HG02642 (cell line): ENCODE measurements around the gene ZFR2.
"Not testable (repeated sequence)": the region's sequence is repeated elsewhere in the genome, so short reads cannot be mapped to it uniquely, and the experiment has no call there.

ENCODE experiments used
- ATAC-seq: cut with Tn5 transposase; IDR thresholded peaks from one replicate; pipeline ENCODE4 v1.9.1; 2021; ENCODE audit warnings: mild to moderate bottlenecking; ENCODE audit not compliant: unreplicated experiment, poor library complexity

The ZFR2 gene

DNA sequence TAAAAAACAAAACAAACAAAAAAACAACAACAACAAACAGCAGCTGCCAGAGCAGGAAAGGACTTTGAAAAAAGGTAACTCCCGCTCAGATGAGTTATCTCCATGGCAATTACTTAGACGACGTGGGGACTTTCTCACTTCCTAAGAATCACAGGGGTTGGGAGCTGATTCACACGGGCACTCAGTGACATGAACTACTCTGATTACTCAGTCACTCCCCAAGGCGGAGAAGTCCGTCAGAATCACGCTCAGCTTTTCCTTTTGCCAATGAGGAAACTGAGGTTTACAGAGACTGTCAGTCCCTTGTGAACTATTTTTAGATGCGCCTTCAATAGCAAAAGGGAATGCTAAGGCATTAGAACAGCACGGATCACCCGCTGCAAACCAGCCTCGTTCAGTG, 50.4 kb downstream of the ZFR2 start:
- ATAC-seq, result no peak

DNA sequence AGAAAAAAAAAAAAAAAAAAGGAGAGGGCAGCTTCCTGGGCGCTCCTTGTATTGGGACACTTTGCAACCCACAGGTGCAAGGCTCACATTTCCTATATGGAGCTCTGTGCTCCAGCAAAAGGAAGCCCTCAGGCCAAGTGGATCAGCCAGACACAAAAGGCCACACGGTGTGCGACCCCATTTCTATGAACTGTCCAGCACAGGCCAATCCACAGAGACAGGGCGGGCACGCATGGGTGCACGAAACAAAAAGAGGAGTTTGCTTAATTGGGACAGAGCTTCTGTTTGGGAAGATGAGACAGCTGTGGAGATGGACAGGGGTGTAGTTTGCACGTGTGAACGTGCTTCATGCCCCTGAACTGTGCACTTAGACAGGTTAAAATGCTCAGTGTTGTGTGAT, 51.1 kb downstream of the ZFR2 start:
- ATAC-seq, result no peak

DNA sequence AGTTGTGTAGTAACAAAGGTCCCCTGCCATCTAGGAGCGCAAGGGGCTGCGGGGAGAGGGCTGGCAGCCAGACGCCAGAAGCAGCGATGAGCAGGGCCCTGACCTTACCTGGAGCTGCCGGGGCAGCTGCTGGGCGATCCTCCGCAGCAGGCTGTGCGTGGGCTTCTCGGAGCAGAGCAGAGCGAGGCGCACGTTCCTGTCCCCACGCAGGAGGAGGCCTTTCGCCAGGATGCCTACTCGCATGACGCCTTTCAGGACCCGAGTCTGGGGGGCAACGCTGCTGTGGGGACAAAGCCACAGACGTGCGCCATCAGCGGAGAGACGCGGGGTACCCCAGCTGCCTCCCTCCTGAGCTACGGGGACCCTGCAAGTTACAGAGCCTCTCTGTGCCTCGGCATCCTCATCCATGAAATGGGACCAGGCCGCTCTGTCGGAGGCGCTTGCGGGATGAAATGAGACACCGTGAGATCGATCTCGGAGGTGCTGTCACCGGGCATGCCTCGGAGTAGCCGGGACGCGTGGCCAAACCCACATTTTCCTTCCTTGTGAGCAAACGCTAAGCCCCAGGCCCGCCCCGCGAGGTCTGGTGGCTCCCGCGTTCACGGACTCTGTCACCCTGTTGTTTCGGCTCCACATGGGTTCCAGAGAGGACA, 52.1 kb downstream of the ZFR2 start:
- no peak for ATAC-seq

GRCh38 chr19:3816148-3816547, 52.7 kb downstream of the ZFR2 start:
- ATAC-seq, result not testable (repeated sequence)

DNA sequence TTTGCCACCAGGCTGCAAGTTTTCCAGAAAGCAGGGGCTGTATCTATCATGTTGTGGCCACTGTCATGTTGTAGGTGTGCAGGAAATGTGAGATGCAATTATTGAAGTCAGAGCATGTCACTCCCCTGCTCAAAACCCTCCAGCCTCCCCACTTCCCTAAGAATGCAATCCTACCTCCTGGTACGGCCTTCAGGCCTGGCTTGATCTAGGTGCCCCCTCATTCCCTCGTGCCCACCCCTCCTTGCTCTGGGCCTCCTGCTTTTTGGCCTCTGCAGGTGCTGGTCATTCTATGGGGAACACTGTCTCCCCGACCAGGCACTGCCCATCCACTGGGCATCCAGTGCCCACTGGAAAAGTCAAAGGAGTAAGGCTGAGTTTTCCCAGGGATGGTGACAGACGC, 54.2 kb downstream of the ZFR2 start:
- ATAC-seq, result no peak

DNA sequence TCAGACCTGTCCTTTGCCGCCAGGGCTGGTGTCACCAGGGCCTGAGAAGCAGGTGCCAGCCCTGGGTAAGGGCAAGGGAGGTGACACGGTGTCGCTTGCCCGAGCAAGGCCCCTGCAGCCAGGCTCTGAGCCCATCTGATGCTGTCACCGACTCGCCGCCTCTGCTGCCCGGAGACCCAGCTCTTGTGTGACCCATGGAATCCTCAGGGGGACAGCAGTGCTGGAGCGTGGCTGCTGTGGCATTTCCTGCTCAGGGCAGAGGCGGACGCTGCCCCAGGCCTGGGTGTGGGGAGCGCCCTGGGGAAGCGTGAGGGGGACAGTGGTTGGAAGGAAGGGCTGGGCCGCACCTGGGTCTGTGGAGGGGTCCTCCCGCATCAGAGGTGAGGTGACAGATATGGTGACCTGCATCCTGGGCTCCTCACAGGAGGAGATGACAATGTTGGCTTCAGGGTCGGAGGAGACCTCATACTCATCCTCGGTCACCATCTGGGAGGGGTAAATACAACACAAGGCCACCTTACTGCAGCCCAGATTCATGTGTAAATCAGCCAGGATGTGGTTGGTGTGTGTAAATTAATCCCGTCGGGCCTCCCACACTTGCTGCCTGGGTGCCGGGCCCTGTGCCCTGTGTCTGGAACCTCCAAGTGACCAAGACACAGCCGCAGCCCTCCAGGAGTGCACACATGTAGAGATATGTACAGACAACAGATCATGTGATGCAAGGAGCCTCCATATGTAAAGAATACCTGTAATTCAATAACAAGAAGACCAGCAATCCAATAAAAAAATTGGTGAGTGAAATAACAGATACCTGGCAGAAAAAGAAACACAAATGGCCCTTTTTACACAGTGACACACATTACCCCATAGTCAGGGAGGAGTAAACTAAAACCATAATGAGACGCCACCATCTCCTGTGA, 55.1 kb downstream of the ZFR2 start:
- ATAC-seq, result no peak

- ATAC-seq, result no peak
Observed at GRCh38 chr19:3810708-3811355, 58.0 kb downstream of the ZFR2 start.

GRCh38 chr19:3809881-3810707, 58.7 kb downstream of the ZFR2 start:
- no peak for ATAC-seq

- ATAC-seq, result no peak
Observed at GRCh38 chr19:3808420-3809143, 60.3 kb downstream of the ZFR2 start.

DNA sequence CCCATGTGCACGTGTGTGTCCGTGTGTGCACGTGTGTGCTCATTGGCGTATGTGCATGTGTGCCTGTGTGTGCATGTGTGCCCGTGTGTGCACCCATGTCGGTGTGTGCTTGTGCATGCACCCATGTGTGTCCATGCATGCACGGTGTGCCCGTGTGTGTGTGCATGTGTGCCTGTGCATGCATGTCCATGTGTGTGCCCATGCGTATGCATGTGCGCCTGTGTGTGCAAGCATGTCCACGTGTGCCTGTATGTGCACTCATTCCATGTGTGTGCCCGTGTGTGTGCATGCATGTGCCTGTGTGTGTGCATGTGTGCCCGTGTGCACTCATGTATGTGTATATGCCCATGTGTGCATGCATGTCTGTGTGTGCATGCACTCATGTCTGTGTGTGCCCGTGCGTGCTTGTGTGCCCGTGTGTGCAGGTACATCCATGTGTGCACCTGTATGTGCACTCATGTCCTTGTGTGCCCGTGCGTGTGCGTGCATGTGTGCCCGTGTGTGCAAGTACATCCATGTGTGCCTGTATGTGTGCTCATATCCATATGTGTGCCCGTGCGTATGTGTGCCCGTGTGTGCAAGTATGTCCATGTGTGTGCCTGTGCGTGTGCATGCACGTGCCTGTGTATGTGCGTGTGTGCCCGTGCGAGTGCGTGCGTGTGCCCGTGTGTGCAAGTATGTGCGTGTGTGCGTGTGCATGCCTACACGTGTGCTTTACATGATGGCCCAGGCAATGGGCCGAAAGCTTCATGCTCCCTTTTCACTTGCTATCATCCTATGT, 61.1 kb downstream of the ZFR2 start:
- ATAC-seq, result no peak

DNA sequence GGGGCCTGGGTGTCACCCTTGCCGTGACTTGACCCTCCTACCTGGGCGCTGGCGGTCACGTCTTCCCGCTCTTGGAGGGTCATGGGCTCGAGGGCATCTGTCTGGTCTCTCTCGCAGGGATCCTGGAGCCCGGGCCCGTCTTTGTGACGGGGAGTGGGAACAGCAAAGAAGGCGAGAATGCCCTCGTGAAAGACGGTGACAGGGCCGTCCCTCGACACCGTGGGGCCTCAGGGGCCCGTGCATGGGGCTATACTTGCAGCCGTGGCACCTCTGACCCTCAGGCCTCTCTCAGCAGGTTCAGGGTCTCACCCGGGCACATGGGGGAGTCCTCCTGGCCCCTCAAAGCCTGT, 61.7 kb downstream of the ZFR2 start:
- ATAC-seq, result no peak

DNA sequence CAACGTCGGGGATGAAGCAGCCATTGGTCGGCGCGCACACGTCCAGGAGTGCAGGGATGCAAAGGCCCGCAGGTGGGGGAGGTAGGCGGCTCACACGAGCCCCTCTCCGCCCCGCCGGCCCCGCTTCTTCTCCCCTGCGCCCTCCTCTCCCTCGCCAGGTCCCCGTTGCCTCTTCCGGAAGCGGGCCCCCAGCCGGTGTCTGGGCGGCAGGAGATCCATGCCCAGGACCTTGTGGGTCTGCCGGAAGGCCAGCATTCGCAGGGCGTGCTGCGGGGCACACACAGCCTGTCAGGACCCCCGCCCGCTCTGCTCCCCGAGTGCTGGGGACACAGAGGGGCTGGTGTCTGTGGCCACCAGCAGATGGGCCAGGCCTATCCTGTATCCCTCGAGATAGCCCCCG, 63.0 kb downstream of the ZFR2 start:
- no peak for ATAC-seq

DNA sequence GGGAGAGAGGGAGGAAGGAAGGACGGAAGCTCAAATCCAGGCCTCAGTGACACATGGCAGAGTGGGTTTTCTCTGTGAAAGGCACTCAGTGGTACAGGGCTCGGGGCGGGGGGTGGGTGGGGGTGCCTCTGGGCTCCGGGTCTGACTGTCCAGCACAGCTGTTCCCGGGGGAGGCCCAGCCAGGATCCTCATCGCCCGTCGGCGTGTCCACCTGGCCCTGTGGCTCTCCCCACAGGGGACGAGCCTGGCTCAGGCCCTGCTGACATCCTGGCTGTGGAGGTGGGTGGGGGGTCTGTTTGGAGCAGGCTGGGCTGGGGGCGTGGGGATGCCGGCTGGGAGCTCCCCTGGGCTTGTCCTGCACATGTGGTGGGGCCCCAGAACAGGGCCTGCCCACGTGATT, 64.4 kb downstream of the ZFR2 start:
- ATAC-seq, result no peak

- ATAC-seq, result no peak
Observed at GRCh38 chr19:3803986-3804385, 64.9 kb downstream of the ZFR2 start.

DNA sequence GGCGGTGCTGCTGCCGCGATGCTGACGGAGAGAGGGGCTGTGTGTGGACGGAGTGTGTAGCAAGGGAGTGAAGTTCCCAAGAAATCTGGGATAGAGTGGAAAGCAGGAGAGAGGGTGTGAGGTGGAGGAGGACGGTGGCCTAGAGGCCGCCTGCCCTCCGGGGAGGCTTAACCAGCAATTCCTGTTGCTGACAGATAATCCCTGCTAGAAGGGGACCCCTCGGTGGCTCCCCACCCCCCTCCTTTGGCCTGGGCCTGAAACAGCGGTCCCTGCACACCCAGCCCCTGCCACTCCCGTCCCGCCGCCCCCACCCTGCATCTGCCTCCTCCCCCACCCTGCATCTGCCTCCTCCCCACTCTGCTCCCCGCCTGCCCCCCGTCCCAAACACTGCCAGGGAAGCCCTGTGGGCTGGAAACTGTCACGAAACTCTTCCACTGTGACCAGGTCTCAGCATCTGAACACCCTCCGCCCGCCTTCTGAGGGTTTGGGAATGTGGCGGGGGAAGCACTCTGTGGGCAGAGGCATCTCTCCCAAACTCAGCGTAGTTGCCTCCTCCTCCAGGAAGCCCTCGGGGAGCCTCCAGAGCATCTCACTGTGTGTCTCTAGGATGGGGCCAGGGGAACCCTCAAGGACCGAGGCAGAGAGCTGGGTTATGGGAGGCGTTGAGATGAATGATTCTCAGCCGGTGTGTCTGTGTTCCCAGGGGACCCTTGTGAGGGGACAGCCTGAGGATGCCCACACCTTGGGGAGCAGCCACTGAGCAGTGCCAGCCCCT, 65.5 kb downstream of the ZFR2 start:
- ATAC-seq, result no peak

DNA sequence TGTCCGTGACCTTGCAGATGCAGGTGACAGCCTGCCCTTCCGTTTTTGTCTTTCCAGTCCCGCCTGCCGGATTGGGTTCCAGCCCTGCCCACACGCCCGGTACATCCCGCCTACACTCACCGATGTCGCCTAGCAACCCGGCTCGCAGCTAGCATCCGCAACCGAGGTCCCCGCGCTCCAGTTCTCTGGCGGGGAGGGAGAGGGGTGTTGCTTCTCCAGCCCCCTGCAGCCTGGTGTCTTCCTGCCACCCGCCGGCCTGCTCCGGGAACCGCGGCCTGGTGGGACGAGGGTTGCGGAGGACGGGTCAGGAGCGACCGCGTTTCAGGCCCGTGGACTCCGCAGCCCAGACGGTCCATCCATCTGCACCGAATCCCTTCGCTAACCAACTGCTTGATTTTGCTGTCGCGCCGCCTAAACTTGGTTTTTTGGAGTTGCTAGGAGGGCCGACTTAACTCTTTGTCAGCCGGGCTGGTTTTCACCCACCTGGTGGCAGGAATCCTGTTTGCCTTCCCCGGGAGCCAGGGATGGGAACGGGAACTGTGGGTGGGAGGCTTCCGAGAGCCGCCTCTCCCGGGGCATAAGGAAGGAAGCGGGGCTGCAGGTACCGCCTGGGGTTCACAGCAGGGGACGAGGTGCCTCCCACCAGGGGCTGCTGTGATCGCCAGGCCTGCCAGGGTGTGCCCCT, 67.3 kb downstream of the ZFR2 start:
- ATAC-seq, result no peak

DNA sequence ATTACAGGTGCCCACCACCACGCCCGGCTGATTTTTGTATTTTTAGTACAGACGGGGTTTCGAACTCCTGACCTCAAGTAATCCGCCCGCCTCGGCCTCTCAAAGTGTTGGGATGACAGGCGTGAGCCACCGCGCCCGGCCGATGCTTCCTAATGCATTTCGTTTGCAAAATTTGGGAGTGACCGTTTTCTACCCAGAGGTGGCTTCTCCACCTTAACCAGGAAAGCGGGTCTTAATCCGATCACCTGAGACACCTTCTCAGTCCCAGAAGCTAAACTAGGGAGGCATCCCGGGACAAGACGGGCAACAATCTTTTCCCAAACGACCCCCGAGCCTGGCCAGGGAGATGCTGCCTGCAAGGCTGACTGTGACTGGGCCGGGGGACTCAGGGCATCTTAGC, 67.8 kb downstream of the ZFR2 start:
- no peak for ATAC-seq

GRCh38 chr19:3798137-3798536, 70.7 kb downstream of the ZFR2 start:
- no peak for ATAC-seq
